Stimulated activated CD4-positive, alpha-beta T cell treated with anti-CD3 and anti-CD28 coated beads, Interleukin-2, amount 100 ng/mL, for 4 hours (primary cell): ENCODE results near the gene SERHL2.
"Not testable (repeated sequence)": the region's sequence is repeated elsewhere in the genome, so short reads cannot be mapped to it uniquely, and the experiment has no call there.

Source experiments
- DNase-seq: peaks from one replicate; pipeline ENCODE4 v3.0.0-alpha.2; 2020; ENCODE audit warnings: low read depth

SERHL2 gene

DNA sequence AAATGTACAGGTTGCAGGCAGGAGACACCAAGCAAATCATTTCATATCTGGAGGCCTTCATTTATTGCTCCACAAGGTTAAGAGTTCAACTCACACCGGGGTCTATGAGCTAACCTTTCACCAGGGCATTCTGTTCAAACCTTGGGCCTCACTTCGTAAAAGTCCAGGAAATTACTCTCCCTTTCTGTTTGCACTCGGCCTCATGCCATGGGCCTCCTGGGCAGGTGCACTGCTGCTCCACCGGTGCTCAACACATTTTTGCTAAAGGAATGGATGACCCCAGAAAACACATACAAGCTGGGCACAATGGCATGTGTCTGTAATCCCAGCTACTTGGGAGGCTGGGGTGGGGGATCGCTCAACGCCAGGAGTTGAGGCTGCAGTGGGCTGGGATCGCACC, 17.6 kb upstream of the SERHL2 start:
- no peak for DNase-seq

- DNase-seq = not testable (repeated sequence)
Observed at GRCh38 chr22:42536634-42537033, 17.1 kb upstream of the SERHL2 start.

DNA sequence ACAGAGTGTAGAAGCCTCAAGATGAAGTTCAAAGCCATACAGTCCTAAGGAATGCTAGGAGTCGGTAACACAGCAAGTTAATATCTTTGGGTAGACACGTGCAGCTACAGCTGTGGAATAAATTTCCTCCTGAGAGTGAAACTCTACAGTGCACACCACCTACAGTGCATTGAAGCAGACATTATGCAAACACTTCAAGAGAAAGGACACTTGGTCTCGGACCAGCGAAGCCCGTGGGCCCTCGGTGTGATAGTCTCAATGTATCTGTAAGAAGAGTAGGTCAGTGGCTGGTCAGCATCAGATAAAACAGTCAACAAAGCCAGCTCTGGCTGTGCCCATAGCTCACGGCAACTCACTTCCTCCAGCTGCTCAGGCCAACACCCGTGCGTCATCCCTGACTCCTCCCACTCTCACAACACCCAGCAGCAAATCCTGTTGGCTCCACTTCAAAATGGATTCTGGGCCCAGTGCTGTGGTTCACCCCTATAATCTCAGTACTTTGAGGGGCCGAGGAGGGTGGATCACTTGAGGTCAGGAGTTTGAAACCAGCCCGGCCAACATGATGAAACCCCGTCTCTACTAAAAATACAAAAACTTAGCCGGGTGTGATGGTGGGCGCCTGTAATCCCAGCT, 16.4 kb upstream of the SERHL2 start:
- not testable (repeated sequence) for DNase-seq

GRCh38 chr22:42539236-42539771, 14.5 kb upstream of the SERHL2 start:
- DNase-seq = not testable (repeated sequence)

DNA sequence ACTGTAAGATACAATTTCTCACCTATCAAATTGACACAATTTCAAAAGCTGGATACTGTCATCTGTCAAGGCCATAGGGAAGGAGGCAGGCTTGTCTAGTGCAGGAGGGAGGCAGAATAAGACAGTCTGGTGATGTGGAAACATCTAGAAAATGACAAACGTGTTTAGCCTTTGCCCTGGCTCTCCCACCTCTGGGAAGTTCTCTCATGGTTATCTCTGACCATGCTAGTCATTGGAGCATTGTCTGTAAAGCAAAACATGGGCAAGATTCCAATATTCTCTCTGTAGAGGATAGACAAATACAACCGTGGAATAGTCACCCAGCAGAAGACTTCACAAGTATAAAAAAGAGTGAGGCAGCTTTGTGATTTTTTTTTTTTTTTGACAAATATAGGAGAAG, 9.1 kb upstream of the SERHL2 start:
- DNase-seq = no peak

- no peak for DNase-seq
Observed at GRCh38 chr22:42547562-42547961, 6.2 kb upstream of the SERHL2 start.

DNA sequence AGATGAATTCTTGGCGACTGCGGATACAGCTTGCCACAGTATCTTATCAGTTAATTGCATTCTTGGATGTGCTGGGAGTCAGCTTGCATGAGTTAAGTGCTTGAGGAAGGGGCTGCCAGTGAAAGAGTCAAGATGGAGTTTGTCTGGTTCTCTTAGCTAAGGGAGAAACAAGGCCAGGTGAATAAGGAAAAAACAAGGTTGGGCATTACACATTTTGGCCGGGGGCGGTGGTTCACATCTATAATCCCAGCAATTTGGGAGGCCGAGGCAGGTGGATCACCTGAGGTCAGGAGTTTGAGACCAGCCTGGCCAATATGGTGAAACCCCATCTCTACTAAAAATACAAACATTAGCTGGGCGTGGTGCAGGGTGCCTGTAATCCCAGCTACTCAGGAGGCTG, 5.6 kb upstream of the SERHL2 start:
- not testable (repeated sequence) for DNase-seq

DNA sequence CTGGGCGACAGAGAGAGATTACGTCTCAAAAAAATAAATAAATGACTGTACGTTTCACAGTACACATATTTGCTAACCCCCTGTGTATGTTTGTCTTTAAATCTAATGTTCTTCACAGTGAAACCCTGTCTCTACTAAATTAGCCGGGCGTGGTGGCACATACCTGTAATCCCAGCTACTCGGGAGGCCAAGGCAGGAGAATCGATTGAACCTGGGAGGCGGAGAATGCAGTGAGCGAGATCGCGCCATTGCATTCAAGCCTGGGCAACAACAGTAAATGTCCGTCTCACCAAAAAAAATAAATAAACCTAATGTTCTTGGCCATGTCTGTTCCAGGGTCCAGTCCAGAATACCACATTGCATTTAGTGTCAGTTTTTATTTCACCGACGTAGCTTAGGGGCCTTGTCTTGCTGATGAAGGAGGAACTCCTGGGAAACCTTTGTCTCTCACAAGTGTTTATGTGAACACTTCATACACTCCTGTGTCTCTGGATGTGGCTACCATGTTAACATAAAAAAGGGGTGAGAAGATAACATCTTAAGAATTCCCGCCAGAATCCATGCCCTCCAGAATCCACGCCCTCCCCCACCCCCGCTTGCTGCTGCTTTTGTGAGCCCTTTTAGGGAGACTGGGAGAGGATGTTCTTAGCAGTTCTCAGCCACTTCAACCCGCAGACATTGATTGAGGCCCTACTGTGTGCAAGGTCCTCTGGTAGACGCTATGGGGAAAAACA, 5.0 kb upstream of the SERHL2 start:
- DNase-seq = no peak

DNA sequence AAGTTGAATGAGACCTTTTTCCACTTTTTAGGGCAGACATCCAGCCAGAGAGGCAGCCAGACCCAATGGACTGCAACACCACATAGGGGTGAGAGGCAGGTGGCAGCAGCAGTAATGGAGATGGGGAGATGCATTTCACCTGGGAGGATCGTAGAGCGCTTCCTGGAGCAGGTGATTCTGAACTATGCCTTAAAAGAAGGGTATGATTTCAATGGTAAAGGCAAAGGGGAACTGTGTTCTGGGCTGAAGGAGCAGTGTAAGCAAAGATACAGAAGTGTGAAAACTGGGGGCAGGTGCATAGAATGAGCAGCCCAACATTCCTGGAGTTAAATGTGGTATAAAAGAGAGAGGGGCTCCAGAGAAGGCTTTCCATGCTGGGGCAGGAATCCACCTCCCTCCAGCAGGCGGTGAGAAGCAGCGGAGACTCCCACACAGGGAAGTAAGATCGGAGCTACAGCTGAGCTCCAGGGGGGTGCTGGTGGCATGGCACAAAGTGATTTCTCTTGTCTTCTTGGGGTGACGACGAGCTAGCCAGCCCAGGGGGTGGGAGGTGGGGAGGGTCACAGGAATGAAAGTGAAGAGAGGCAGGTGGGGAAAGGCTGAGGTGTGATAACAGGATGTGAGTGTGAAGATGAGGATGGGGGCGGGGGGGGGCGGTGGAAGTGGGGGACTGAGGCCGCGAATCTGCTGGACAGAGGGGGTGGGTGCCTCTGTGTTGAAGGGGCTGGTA, 4.3 kb upstream of the SERHL2 start:
- no peak for DNase-seq

- DNase-seq = not testable (repeated sequence)
Observed at GRCh38 chr22:42552294-42552647, 1.5 kb upstream of the SERHL2 start.

DNA sequence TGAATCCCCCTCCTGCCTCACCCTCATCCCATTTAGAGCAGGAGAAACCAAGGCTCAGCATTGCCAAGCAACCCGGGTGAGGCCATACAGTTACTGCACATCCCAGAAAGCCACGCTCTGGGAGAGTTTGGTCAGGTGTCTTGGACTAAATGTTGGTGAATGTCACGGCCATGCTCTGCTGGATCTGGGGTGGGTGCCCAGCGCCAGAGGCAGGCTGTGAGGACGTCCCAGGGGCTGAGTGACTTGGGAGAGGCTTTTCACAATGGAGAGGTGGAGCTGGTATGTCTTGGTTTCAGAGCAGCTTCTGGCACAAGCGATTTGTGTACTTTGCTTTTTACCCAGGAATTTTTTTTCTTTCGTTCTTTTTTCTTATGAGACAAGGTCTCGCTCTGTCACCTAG, 6.6 kb downstream of the SERHL2 start:
- no peak for DNase-seq

- DNase-seq = no peak
Observed at GRCh38 chr22:42560781-42561180, 7.0 kb downstream of the SERHL2 start.

DNA sequence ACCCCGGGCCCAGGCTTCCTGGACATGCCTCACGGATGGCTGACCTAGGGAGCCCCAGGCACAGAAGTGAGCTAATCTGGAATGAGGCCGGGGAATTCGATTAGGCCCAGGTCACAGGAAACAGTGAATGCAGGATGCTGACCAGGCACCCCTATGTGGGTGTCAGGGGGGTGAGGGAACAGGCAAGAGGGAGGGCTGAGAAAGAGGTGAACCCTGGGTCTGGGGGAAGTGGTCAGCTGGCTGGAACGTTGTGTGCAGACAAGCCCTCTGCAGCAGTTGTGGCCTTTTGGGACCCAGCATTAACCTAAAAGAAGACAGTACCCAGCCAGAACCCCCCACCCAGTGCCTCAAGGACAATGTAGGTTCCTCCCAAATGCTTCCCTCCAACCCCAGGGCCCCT, 8.1 kb downstream of the SERHL2 start:
- no peak for DNase-seq

DNA sequence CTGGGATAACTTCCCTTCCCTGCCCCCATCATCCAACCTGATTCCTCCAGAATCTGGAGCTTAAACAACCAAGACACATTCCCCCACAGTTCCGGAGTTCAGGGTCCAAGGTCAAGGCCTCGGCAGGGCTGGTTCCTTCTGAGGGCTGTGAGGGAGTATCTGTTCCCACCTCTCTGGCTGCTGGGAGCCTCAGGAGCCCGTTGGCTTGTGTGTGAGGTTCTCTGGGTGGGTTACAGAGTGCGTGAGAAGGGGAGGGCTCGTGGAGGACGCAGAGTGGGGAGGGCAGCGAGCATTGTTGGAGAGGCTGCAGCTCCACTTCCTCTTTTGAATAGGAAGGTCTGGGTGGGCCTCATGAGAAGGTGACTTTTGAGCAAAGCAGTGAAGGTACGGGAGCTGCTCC, 8.5 kb downstream of the SERHL2 start:
- no peak for DNase-seq

GRCh38 chr22:42562684-42563083, 8.9 kb downstream of the SERHL2 start:
- DNase-seq = no peak

DNA sequence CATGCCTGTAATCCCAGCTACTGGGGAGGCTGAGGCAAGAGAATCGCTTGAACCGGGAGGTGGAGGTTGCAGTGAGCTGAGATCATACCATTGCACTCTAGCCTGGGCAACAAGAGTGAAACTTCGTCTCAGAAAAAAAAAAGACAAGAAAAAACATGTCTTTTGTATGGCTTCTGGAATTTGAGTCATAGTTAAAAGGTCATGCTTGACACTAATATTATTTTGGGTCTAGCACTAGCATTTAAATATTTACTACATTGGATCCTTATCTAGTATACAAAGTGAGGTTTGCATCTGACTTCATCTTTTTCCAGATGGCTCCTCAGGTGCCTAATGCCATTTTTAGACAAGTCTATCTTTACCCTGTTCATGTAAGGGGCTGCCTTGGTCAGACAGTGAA, 10.2 kb downstream of the SERHL2 start:
- DNase-seq = not testable (repeated sequence)

- DNase-seq = no peak
Observed at GRCh38 chr22:42564699-42565098, 10.9 kb downstream of the SERHL2 start.

DNA sequence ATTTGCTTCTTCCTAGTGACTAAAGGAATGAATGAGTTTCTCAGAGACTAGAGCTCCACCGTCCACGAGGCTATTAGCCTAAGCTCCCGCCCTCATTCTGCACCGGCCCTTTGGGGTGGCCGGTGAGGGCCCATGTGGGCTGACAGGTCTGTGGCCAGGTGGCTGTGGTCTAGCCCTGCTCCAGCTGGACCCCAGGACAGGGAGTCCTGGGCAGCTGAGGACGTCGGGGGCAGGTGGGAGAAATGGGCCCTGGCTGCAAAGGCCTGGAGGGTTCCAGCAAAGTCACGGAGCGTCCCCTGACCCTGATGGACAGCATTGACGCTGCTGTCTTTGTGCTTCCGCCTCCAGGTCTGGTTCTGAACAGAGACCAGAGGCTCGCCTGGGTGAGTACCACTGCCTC, 12.2 kb downstream of the SERHL2 start:
- DNase-seq = no peak

- DNase-seq = not testable (repeated sequence)
Observed at GRCh38 chr22:42567950-42568349, 14.2 kb downstream of the SERHL2 start.

- not testable (repeated sequence) for DNase-seq
Observed at GRCh38 chr22:42570580-42570979, 16.8 kb downstream of the SERHL2 start.

DNA sequence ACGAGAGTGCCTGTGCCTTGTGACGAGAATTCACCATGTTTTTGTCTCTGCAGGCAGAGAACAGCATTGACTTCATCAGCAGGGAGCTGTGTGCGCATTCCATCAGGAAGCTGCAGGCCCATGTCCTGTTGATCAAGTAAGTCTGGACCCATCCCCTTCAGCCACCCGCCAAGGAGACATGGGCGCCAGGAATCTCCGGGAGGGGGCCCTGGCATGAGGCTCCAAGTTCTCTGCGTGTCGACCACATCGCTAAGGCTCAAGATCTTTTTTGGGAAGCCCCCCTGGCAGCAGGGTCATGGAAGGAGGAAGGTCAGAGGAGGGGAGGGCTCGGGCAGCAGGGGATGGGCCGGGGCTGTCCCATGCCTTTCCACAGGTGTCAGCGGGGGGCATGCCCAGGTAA, 17.3 kb downstream of the SERHL2 start:
- not testable (repeated sequence) for DNase-seq

GRCh38 chr22:42574046-42574445, 20.3 kb downstream of the SERHL2 start:
- not testable (repeated sequence) for DNase-seq

- not testable (repeated sequence) for DNase-seq
Observed at GRCh38 chr22:42574468-42574867, 20.7 kb downstream of the SERHL2 start.
